HG03558 (cell line): ENCODE data around the gene FIGN.

Source experiments
- ATAC-seq: cut with Tn5 transposase; IDR thresholded peaks from one replicate; pipeline ENCODE4 v1.9.1; 2021; ENCODE audit warnings: moderate number of reproducible peaks; ENCODE audit not compliant: unreplicated experiment; ENCODE audit errors: extremely low read depth

The FIGN gene

GRCh38 chr2:163735685-163736432 lies at the start of gene FIGN:
Gene FIGN (minus strand): TSS chr2:163736008. CDS start chr2:163734927, 1,081 bp downstream.
- no peak for ATAC-seq

- ATAC-seq, result no peak
Observed at GRCh38 chr2:163785162-163785561, 49.4 kb upstream of the FIGN start.

GRCh38 chr2:163779970-163780597 lies 44.3 kb upstream of the FIGN start:
- ATAC-seq, result no peak

- ATAC-seq, result no peak
Observed at GRCh38 chr2:163778045-163778781, 42.4 kb upstream of the FIGN start.

- no peak for ATAC-seq
Observed at GRCh38 chr2:163775304-163775703, 39.5 kb upstream of the FIGN start.

GRCh38 chr2:163774862-163775261 lies 39.1 kb upstream of the FIGN start:
- ATAC-seq, result no peak

- no peak for ATAC-seq
Observed at GRCh38 chr2:163773276-163773675, 37.5 kb upstream of the FIGN start.

- no peak for ATAC-seq
Observed at GRCh38 chr2:163771596-163771995, 35.8 kb upstream of the FIGN start.

- no peak for ATAC-seq
Observed at GRCh38 chr2:163768881-163769695, 33.3 kb upstream of the FIGN start.

- no peak for ATAC-seq
Observed at GRCh38 chr2:163767097-163767496, 31.3 kb upstream of the FIGN start.

- ATAC-seq, result no peak
Observed at GRCh38 chr2:163764566-163764965, 28.8 kb upstream of the FIGN start.

GRCh38 chr2:163759013-163759412 lies 23.2 kb upstream of the FIGN start:
- ATAC-seq, result no peak

GRCh38 chr2:163757814-163758213 lies 22.0 kb upstream of the FIGN start:
- ATAC-seq, result no peak

GRCh38 chr2:163756588-163756987 lies 20.8 kb upstream of the FIGN start:
- ATAC-seq, result no peak

GRCh38 chr2:163755366-163755765 lies 19.6 kb upstream of the FIGN start:
- no peak for ATAC-seq

GRCh38 chr2:163753726-163754125 lies 17.9 kb upstream of the FIGN start:
- no peak for ATAC-seq

GRCh38 chr2:163752267-163752666 lies 16.5 kb upstream of the FIGN start:
- no peak for ATAC-seq

GRCh38 chr2:163751696-163752095 lies 15.9 kb upstream of the FIGN start:
- ATAC-seq, result no peak

- ATAC-seq, result no peak
Observed at GRCh38 chr2:163748420-163748819, 12.6 kb upstream of the FIGN start.

- no peak for ATAC-seq
Observed at GRCh38 chr2:163741435-163741834, 5.6 kb upstream of the FIGN start.
